ENCODE results near the gene CD68. TPM values are rescaled to one million over a fixed set of nuclear protein-coding genes. Genes with fewer than 3 reads are reported as not detected.
"Not testable (repeated sequence)": the region's sequence is repeated elsewhere in the genome, so short reads cannot be mapped to it uniquely, and the experiment has no call there.

Gene CD68
- total RNA-seq, 1 experiment from 2014 or later, result 44.1 TPM

DNA sequence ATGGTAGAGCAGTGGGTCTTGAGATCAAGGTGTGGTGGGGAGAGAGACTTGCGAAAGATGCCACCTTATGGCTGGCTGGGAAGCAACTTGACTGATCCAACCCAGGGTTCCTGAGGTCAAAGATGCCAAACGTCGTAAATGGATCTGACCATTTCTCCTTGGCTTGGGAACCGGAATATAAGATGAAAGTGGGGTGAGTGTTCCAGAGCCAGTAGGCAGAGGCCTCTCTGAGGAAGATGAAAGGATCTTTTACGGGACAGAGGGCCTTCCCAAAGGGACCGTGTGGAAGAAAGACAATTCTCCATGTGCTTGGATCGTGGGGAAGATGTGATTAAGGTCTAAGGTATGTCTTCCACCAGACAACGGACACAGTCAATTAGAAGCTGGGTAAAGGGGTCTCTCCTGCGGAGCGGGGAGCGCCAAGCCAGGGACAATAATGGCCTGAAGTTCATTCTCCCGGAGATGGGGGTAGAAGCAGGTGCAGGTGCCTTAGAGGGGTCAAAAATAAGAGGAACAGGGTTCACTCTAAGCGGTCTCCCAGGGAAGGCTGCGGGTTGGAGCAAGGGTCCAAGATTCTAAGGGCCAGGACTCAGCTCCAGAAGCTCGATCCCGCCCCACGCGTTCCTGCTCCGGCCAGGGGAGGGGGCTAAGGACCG, 34.5 kb downstream of the CD68 start:
- peak; percentile 53 for DNase-seq (ENCODE audit: low read depth)

DNA sequence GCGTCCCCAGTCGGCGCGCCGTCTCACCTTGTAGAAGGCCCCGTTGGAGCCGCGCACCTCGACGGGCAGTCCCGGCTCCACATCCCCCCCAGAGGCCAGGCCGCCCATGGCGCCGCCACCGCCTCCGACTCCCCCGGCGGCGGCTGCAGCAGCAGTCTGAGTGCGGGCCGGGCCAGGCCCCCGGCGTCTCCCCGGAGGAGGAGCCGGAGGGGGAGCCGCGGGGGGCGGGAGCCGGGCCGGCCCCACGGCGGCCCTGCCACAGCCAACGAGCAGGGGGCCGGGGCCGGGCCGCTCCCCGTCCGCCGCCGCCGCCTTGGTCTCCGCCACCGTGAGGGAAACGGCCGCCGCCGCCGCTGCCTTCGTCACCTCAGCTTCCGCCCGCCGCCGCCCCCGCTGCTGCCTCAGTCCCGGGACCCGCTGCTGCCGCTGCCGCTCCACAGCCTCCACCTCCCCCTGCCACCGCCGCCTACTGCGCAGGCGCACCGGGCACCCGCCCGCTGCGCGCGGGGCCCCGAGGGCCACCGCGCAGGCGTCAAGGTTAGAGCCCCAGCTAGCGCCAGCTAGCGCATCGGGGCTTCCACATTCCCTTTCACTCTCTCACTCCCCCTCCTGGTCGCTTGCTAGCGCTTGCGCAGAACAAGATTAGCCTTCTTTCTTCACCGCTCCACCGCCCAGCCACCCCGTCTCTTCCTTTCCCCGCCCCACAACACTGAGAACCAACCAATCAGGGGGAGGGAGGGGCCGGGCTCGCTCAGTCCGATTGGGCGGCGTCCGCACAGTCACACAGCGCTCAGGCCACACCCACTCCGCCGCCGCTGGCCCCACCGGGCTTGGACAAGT, 35.2 kb downstream of the CD68 start, which contains the start of gene FXR2:
FXR2 (minus strand) TSS at position 473 of the 840 bp plus-strand sequence; CDS start at position 108, 365 bp downstream.
- peak; percentile 98 for DNase-seq (ENCODE audit: low read depth)

DNA sequence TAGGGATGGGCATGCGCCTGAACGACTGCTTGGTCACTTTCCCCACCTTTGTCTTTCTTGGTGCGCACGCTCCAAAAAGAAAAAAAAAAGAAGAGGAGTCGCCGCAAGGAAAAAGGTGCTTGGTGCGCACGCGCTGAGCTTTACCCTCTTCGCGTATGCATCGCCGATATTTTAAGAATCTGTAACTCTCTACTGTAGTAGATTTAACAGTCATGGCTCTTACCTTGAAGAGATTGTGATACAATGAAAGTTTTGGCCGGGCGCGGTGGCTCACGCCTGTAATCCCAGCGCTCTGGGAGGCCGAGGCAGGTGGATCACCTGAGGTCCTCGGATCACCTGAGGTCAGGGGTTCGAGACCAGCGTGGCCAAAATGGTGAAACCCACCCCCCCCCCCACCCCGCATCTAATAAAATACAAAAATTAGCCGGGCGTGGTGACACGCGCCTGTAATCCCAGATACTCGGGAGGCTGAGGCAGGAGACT, 35.9 kb downstream of the CD68 start:
- no peak for DNase-seq (ENCODE audit: low read depth)

DNA sequence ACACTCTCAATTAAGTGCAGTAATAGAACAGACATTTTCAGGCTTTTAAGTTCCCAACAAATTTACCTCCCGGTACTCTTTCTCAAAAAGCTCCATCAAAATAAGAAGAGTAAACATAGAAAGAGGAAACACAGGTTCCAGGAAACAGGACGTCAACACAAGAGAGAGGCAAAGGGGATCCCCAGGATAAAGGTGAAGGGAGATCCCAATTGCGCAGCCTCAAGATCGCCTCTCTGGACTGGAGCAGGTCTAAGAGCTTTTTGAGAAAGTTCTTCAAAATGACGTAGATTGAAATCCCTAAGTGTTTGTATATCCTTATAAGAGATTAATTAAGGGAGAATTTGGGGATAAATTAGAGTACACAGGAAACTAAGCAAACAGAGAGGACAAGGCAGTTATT, 39.2 kb downstream of the CD68 start:
- no peak for DNase-seq (ENCODE audit: low read depth)

DNA sequence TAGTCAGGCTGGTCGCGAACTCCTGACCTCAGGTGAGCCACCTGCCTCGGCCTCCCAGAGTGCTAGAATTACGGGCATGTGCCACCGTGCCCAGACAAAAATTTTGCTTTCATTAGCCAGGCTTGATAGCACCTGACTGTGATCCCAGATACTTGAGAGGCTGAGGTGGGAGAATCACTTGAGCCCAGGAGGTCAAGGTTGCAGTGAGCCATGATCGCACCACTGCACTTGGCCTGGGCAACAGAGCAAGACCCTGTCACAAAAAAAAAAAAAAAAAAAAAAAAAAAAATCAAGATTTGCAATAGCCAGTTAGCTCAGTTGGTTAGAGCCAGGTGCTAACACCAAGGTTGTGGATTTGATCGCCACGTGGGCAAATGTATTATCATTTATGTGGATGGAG, 41.4 kb downstream of the CD68 start:
- no peak for DNase-seq (ENCODE audit: low read depth)

DNA sequence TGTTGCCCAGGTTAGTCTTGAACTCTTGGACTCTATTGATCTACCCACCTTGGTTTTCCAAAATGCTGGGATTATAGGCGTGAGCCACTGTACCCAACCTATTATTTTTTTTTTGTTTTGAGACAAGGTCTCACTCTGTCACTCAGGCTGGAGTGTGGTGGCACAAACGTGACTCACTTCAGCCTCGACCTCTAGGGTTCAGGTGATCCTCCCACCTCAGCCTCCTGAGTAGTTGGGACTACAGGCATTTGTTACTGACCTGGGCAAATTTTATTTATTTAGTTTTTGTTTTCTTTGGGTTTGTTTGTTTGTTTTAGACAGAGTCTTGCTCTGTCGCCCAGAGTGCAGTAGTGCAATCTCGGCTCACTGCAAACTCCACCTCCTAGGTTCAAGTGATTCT, 44.2 kb downstream of the CD68 start:
- DNase-seq (ENCODE audit: low read depth), result no peak

DNA sequence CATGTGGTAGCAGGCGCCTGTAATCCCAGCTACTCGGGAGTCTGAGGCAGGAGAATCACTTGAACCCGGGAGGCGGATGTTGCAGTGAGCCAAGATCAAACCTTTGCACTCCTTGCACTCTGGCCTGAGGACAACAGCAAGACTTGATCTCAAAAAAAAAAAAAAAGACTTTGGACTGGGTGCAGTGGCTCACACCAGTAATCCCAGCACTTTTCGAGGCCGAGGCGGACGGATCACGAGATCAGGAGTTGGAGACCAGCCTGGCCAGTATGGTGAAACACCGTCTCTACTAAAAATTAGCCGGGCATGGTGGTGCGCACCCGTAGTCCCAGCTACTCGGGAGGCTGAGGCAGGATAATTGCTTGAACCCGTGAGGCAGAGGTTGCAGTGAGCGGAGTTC, 46.3 kb downstream of the CD68 start:
- DNase-seq (ENCODE audit: low read depth), result not testable (repeated sequence)

DNA sequence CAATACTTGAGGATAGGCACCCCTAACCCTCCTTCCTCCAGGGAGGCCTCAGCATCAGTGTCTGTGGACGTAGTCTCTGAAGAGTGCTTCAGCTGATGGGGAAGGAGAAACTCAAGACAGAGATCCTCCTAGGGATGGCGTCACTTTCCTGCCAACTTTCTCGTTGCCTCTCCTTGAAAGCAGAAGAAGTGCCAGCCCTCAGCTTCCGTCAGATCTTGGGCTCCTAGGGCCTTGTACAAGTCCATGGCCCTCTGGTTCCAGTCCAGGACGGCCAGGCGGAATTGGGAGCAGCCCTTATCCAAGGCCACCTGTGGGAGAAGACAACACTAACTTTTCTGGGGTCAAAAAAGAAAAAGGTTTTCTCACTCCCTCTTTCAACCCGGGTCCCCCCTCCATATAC, 46.9 kb downstream of the CD68 start:
- no peak for DNase-seq (ENCODE audit: low read depth)

DNA sequence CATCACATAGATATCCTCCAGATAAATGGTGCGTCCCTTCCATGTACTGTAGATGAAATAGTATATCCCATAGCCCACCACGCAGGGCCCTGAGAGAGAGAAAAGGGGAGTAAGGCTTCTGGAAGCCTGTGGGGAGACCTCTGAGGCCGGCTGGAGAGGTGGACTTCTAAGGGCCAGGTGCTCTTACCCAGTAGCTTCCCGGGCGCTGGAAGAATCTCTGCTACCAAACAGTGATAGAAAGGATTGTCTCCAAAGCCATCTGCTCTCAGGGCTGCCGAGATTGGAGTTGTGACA, 47.5 kb downstream of the CD68 start:
- DNase-seq (ENCODE audit: low read depth), result no peak

DNA sequence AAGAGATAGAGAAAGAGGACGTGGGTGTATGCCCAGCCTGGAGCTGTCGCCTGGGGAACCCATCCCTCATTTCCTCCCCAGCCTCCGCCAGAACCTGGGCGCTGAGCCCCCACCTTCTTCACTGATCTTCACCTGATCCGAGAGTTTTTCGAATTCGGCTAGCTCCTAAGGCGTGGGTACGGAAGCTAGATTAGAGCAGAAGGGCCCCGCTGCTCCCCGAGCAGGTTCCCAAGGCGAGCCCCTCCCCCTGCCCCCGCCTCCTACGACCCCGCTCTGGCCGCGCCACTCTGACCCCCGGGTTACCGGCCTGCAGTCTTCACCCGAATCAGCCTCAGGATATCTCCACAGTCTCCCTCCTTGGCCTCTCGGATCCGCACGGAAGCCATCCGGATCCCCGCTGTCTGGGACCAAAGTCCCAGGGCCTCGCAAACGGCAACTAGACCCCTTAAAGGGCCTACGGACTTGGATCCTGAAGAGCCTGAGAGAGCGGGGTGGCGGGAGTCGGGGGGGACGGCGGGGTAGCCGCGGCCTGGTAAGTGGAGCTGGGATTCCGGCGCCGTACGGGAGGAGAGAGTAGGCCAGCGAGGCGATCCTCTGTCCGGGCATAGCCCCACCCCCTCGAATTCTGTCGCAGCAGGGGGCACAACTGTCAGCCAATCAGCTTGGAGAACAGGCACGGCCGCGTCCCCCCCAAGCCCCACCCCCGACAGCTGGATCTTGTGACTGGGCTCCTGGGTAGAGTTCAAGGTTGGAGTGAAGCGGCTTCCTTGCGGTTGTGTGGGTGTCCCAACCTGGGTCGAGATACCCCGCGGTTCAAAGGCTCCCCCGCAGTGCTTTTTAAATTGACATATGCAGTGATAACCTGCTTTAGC, 48.0 kb downstream of the CD68 start, which contains the start of gene SAT2:
SAT2 (minus strand) TSS at position 572 of the 872 bp plus-strand sequence; CDS start at position 386, 186 bp downstream.
- peak; percentile 90 for DNase-seq (ENCODE audit: low read depth)

DNA sequence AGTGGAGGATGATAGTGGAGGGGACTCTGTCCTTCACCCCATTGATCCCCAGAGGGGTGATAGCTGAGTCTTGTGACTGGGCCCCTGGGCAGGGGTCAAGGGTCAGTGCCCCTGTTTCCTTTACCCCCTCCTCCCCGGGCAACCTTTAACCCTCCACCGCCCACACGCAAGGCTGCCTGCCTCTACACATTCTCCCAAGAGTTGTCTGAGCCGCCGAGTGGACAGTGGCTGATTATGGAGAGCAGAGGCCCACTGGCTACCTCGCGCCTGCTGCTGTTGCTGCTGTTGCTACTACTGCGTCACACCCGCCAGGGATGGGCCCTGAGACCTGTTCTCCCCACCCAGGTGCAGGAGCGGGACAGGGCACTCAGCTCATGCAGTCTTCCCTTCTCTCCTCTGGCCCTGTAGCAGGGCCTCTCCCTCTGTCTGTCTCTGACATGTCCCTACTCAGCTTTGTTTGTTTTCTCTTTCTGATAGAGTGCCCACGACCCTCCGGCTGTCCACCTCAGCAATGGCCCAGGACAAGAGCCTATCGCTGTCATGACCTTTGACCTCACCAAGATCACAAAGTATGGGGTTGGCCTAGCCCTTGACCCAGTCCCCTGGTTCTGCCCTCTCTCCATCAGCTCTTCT, 50.6 kb downstream of the CD68 start, which contains the start of gene SHBG:
SHBG (plus strand) TSS at position 197 of the 633 bp plus-strand sequence; CDS start at position 235, 38 bp downstream.
- DNase-seq (ENCODE audit: low read depth), result no peak

Other genes with a start within 250 kb of the CD68 start
- gene ACAP1, start 243.1 kb upstream of the CD68 start, total RNA-seq (2014; rRNA removed; shearing (Covaris generic)), result 0.12 and 0.20 TPM in 2 replicates
- gene KCTD11, start 227.5 kb upstream of the CD68 start, total RNA-seq (2014; rRNA removed; shearing (Covaris generic)), result 3.4 and 5.1 TPM in 2 replicates
- gene TMEM95, start 224.5 kb upstream of the CD68 start, total RNA-seq (2014; rRNA removed; shearing (Covaris generic)), result not detected in 2 replicates
- gene TNK1, start 198.5 kb upstream of the CD68 start, total RNA-seq (2014; rRNA removed; shearing (Covaris generic)), result 0.60 and 0.78 TPM in 2 replicates
- gene PLSCR3, start 185.1 kb upstream of the CD68 start, total RNA-seq (2014; rRNA removed; shearing (Covaris generic)), result 20.8 and 23.2 TPM in 2 replicates
- gene TMEM256, start 175.5 kb upstream of the CD68 start, total RNA-seq (2014; rRNA removed; shearing (Covaris generic)), result 177 and 229 TPM in 2 replicates
- gene NLGN2, start 171.8 kb upstream of the CD68 start, total RNA-seq (2014; rRNA removed; shearing (Covaris generic)), result 3.7 and 4.2 TPM in 2 replicates
- 0.10 TPM in 1 of 2 replicates, not detected in the other for gene SPEM1, start 159.3 kb upstream of the CD68 start, total RNA-seq (2014; rRNA removed; shearing (Covaris generic))
- gene SPEM2, start 154.0 kb upstream of the CD68 start, total RNA-seq (2014; rRNA removed; shearing (Covaris generic)), result not detected in 2 replicates
- gene SPEM3, start 150.8 kb upstream of the CD68 start, total RNA-seq (2014; rRNA removed; shearing (Covaris generic)), result not detected in 2 replicates
- 2.9 and 5.5 TPM in 2 replicates for gene TMEM102, start 144.2 kb upstream of the CD68 start, total RNA-seq (2014; rRNA removed; shearing (Covaris generic))
- gene FGF11, start 140.1 kb upstream of the CD68 start, total RNA-seq (2014; rRNA removed; shearing (Covaris generic)), result 2.0 and 4.1 TPM in 2 replicates
- gene CHRNB1, start 134.6 kb upstream of the CD68 start, total RNA-seq (2014; rRNA removed; shearing (Covaris generic)), result 10.4 and 11.9 TPM in 2 replicates
- gene ZBTB4, start 100.0 kb upstream of the CD68 start, total RNA-seq (2014; rRNA removed; shearing (Covaris generic)), result 14.3 and 14.8 TPM in 2 replicates
- gene SLC35G6, start 98.2 kb upstream of the CD68 start, total RNA-seq (2014; rRNA removed; shearing (Covaris generic)), result not detected in 2 replicates
- 15.4 and 22.3 TPM in 2 replicates for gene POLR2A, start 95.3 kb upstream of the CD68 start, total RNA-seq (2014; rRNA removed; shearing (Covaris generic))
- gene TNFSF12, start 30.6 kb upstream of the CD68 start, total RNA-seq (2014; rRNA removed; shearing (Covaris generic)), result 8.8 and 9.2 TPM in 2 replicates
- gene TNFSF13, start 20.9 kb upstream of the CD68 start, total RNA-seq (2014; rRNA removed; shearing (Covaris generic)), result 0.10 and 0.60 TPM in 2 replicates
- gene SENP3, start 17.7 kb upstream of the CD68 start, total RNA-seq (2014; rRNA removed; shearing (Covaris generic)), result 53.5 and 59.0 TPM in 2 replicates
- 166 and 211 TPM in 2 replicates for gene MPDU1, start 4.2 kb downstream of the CD68 start, total RNA-seq (2014; rRNA removed; shearing (Covaris generic))
- gene SOX15, start 10.5 kb downstream of the CD68 start, total RNA-seq (2014; rRNA removed; shearing (Covaris generic)), result not detected in 2 replicates
- 20.3 and 25.2 TPM in 2 replicates for gene FXR2, start 35.3 kb downstream of the CD68 start, total RNA-seq (2014; rRNA removed; shearing (Covaris generic))
- 17.4 and 31.2 TPM in 2 replicates for gene SAT2, start 48.2 kb downstream of the CD68 start, total RNA-seq (2014; rRNA removed; shearing (Covaris generic))
- gene SHBG, start 50.5 kb downstream of the CD68 start, total RNA-seq (2014; rRNA removed; shearing (Covaris generic)), result not detected in 2 replicates
- gene ATP1B2, start 71.3 kb downstream of the CD68 start, total RNA-seq (2014; rRNA removed; shearing (Covaris generic)), result not detected in 2 replicates
- 2.5 and 4.1 TPM in 2 replicates for gene TP53, start 107.9 kb downstream of the CD68 start, total RNA-seq (2014; rRNA removed; shearing (Covaris generic))
- 22.5 and 25.7 TPM in 2 replicates for gene WRAP53, start 108.8 kb downstream of the CD68 start, total RNA-seq (2014; rRNA removed; shearing (Covaris generic))
- 0.84 and 1.3 TPM in 2 replicates for gene EFNB3, start 125.6 kb downstream of the CD68 start, total RNA-seq (2014; rRNA removed; shearing (Covaris generic))
- gene DNAH2, start 138.1 kb downstream of the CD68 start, total RNA-seq (2014; rRNA removed; shearing (Covaris generic)), result 1.8 and 3.2 TPM in 2 replicates